HepG2 (cell line): Measurements from ENCODE around the gene MARK4.

ENCODE experiments used
- KDM1A ChIP-seq: IDR thresholded peaks from 2 replicates; pipeline ENCODE4 v1.6.1; 2016; ENCODE audit warnings: missing compliant biosample characterization
- POLR2A ChIP-seq, 2 experiments: IDR thresholded peaks; 2 replicates each; pipeline ENCODE4 v1.6.1; 2011; ENCODE audit warnings: low read depth in 2 of 2, low read length in 2 of 2, mild to moderate bottlenecking in 1 of 2, moderate library complexity in 1 of 2; ENCODE audit not compliant: insufficient read depth in 1 of 2
- SMYD3 ChIP-seq: sonication (generic); formaldehyde crosslinking; IDR thresholded peaks from 2 replicates; pipeline ENCODE4 v1.8.1; 2023; ENCODE audit warnings: mild to moderate bottlenecking, missing genetic modification reagents
- ZNF274 ChIP-seq: sonication (generic); formaldehyde crosslinking; IDR thresholded peaks from 2 replicates; pipeline ENCODE4 v1.5.1; 2020; ENCODE audit warnings: mild to moderate bottlenecking, missing genetic modification reagents
- ZNF670 ChIP-seq: sonication (generic); formaldehyde crosslinking; IDR thresholded peaks from 2 replicates; pipeline ENCODE4 v1.8.0; 2022; ENCODE audit warnings: mild to moderate bottlenecking, missing genetic modification reagents, borderline replicate concordance
- TF ChIP-seq, protein P1 (sequence below), 2 experiments: IDR thresholded peaks; 2 replicates each; pipeline ENCODE4 v1.6.1; 2011 to 2012; ENCODE audit warnings: low read length in 2 of 2, borderline replicate concordance in 1 of 2, low read depth in 1 of 2, mild to moderate bottlenecking in 1 of 2, moderate library complexity in 1 of 2
- TF ChIP-seq, protein P2 (sequence below): sonication (generic); formaldehyde crosslinking; IDR thresholded peaks from 2 replicates; pipeline ENCODE4 v1.9.0; 2022; ENCODE audit warnings: missing genetic modification reagents, mild to moderate bottlenecking, borderline replicate concordance

DNA sequence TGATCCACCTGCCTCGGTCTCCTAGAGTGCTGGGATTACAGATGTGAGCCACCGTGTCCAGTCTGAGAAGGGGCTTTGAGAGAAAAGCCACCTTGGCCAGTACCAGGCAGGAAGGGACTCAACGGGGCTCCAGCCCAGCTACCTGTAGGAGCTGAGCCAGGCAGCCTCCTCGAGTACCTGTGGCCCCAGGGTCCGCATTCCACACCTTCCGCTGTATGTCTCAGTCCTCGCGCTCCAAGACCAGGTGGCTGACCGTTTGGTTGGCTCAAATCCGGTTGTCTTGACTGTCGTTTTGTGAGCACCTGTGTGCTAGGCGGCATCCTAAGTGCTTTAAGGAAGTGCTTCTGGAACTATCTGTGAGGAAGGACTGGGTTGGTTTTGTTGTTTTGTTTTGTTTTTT lies 16.2 kb downstream of the MARK4 start:
- TF ChIP-seq KDM1A: no peak
- TF ChIP-seq, protein P1, sequence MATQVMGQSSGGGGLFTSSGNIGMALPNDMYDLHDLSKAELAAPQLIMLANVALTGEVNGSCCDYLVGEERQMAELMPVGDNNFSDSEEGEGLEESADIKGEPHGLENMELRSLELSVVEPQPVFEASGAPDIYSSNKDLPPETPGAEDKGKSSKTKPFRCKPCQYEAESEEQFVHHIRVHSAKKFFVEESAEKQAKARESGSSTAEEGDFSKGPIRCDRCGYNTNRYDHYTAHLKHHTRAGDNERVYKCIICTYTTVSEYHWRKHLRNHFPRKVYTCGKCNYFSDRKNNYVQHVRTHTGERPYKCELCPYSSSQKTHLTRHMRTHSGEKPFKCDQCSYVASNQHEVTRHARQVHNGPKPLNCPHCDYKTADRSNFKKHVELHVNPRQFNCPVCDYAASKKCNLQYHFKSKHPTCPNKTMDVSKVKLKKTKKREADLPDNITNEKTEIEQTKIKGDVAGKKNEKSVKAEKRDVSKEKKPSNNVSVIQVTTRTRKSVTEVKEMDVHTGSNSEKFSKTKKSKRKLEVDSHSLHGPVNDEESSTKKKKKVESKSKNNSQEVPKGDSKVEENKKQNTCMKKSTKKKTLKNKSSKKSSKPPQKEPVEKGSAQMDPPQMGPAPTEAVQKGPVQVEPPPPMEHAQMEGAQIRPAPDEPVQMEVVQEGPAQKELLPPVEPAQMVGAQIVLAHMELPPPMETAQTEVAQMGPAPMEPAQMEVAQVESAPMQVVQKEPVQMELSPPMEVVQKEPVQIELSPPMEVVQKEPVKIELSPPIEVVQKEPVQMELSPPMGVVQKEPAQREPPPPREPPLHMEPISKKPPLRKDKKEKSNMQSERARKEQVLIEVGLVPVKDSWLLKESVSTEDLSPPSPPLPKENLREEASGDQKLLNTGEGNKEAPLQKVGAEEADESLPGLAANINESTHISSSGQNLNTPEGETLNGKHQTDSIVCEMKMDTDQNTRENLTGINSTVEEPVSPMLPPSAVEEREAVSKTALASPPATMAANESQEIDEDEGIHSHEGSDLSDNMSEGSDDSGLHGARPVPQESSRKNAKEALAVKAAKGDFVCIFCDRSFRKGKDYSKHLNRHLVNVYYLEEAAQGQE (IDR thresholded peaks at IDR 0.05; ENCODE audit: borderline replicate concordance in 1 of 2, low read depth in 1 of 2, low read length in 2 of 2): no peak
- TF ChIP-seq ZNF274 (CRISPR knock-in tag): no peak
- TF ChIP-seq ZNF670: no peak
- TF ChIP-seq, protein P2, sequence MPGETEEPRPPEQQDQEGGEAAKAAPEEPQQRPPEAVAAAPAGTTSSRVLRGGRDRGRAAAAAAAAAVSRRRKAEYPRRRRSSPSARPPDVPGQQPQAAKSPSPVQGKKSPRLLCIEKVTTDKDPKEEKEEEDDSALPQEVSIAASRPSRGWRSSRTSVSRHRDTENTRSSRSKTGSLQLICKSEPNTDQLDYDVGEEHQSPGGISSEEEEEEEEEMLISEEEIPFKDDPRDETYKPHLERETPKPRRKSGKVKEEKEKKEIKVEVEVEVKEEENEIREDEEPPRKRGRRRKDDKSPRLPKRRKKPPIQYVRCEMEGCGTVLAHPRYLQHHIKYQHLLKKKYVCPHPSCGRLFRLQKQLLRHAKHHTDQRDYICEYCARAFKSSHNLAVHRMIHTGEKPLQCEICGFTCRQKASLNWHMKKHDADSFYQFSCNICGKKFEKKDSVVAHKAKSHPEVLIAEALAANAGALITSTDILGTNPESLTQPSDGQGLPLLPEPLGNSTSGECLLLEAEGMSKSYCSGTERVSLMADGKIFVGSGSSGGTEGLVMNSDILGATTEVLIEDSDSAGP (CRISPR knock-in tag): no peak
- no peak for TF ChIP-seq POLR2A (IDR thresholded peaks at IDR 0.05; ENCODE audit: insufficient read depth in 1 of 2, low read depth in 2 of 2, low read length in 2 of 2)
- no peak for TF ChIP-seq SMYD3 (CRISPR knock-in tag)
